HEK293 (cell line): Measurements from ENCODE around the gene LRRC75A.

Source experiments
- CTCF ChIP-seq: fragments of 450-650 bp; formaldehyde crosslinking; IDR thresholded peaks from 2 replicates; pipeline ENCODE4 v1.5.1; 2016; ENCODE audit warnings: missing biosample characterization, missing genetic modification characterization
- KLF17 ChIP-seq: fragments of 450-650 bp; formaldehyde crosslinking; IDR thresholded peaks from 2 replicates; pipeline ENCODE4 v1.5.1; 2016; ENCODE audit warnings: missing biosample characterization, missing genetic modification characterization
- PRDM10 ChIP-seq: fragments of 450-650 bp; formaldehyde crosslinking; IDR thresholded peaks from 2 replicates; pipeline ENCODE4 v1.5.1; 2016; ENCODE audit warnings: missing biosample characterization, missing genetic modification characterization
- ZBTB8A ChIP-seq: fragments of 450-650 bp; formaldehyde crosslinking; IDR thresholded peaks from 2 replicates; pipeline ENCODE4 v1.5.1; 2016; ENCODE audit warnings: missing biosample characterization, missing genetic modification characterization
- ZNF184 ChIP-seq: fragments of 450-650 bp; IDR thresholded peaks from 2 replicates; pipeline ENCODE4 v1.5.1; 2018; ENCODE audit warnings: missing biosample characterization, mild to moderate bottlenecking, missing genetic modification characterization
- ZNF398 ChIP-seq: fragments of 450-650 bp; formaldehyde crosslinking; IDR thresholded peaks from 2 replicates; pipeline ENCODE4 v1.5.1; 2017; ENCODE audit warnings: missing biosample characterization, missing genetic modification characterization

GRCh38 chr17:16418685-16419068 lies 73.3 kb downstream of the LRRC75A start:
- no peak for TF ChIP-seq KLF17 (tag by site-specific recombination)
- TF ChIP-seq PRDM10, result no peak
- no peak for TF ChIP-seq ZBTB8A
- no peak for TF ChIP-seq CTCF
- no peak for TF ChIP-seq ZNF398
- TF ChIP-seq ZNF184, result no peak
